Neural cell (in vitro differentiated cells): ENCODE data around the gene NHLRC4.

ENCODE experiments used
- CTCF ChIP-seq: fragments of 450-650 bp; IDR thresholded peaks from 2 replicates; pipeline ENCODE4 v1.5.1; 2014; ENCODE audit warnings: antibody characterized with exemption, mild to moderate bottlenecking, moderate library complexity; ENCODE audit not compliant: poor library complexity, severe bottlenecking
- EP300 ChIP-seq: fragments of 450-650 bp; conservative IDR thresholded peaks from 2 replicates; pipeline ENCODE4 v1.6.1; 2014; ENCODE audit warnings: antibody characterized with exemption, mild to moderate bottlenecking, moderate library complexity; ENCODE audit not compliant: poor library complexity, severe bottlenecking
- EZH2 ChIP-seq: fragments of 200-600, 300-800 bp; shearing (Covaris generic), sonication (generic); IDR thresholded peaks from 2 replicates; pipeline ENCODE4 v1.6.1; 2014; ENCODE audit warnings: antibody characterized with exemption, low read length, borderline replicate concordance, mild to moderate bottlenecking; ENCODE audit not compliant: insufficient read depth, poor library complexity, severe bottlenecking
- MXI1 ChIP-seq: fragments of 450-650 bp; conservative IDR thresholded peaks from 2 replicates; pipeline ENCODE4 v1.6.1; 2014; ENCODE audit warnings: antibody characterized with exemption, mild to moderate bottlenecking; ENCODE audit not compliant: poor library complexity, severe bottlenecking
- POLR2AphosphoS5 ChIP-seq: IDR thresholded peaks from 2 replicates; pipeline ENCODE4 v1.6.1; 2012
- RAD21 ChIP-seq: fragments of 450-650 bp; conservative IDR thresholded peaks from 2 replicates; pipeline ENCODE4 v1.6.1; 2014; ENCODE audit warnings: antibody characterized with exemption, mild to moderate bottlenecking, moderate library complexity
- SMC3 ChIP-seq: fragments of 450-650 bp; conservative IDR thresholded peaks from 2 replicates; pipeline ENCODE4 v1.6.1; 2014; ENCODE audit warnings: antibody characterized with exemption, mild to moderate bottlenecking, moderate library complexity; ENCODE audit not compliant: poor library complexity
- TF ChIP-seq, protein P1 (sequence below): IDR thresholded peaks from 2 replicates; pipeline ENCODE4 v1.6.1; 2012; ENCODE audit warnings: borderline replicate concordance

DNA sequence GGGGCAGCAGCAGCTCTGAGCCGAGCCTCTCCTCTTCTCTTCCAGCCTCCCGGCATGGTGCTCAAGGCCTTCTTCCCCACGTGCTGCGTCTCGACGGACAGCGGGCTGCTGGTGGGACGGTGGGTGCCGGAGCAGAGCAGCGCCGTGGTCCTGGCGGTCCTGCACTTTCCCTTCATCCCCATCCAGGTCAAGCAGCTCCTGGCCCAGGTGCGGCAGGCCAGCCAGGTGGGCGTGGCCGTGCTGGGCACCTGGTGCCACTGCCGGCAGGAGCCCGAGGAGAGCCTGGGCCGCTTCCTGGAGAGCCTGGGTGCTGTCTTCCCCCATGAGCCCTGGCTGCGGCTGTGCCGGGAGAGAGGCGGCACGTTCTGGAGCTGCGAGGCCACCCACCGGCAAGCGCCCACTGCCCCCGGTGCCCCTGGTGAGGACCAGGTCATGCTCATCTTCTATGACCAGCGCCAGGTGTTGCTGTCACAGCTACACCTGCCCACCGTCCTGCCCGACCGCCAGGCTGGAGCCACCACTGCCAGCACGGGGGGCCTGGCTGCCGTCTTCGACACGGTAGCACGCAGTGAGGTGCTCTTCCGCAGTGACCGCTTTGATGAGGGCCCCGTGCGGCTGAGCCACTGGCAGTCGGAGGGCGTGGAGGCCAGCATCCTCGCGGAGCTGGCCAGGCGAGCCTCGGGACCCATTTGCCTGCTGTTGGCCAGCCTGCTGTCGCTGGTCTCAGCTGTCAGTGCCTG is 7.4 kb downstream of the NHLRC4 start:
- TF ChIP-seq, protein P1, sequence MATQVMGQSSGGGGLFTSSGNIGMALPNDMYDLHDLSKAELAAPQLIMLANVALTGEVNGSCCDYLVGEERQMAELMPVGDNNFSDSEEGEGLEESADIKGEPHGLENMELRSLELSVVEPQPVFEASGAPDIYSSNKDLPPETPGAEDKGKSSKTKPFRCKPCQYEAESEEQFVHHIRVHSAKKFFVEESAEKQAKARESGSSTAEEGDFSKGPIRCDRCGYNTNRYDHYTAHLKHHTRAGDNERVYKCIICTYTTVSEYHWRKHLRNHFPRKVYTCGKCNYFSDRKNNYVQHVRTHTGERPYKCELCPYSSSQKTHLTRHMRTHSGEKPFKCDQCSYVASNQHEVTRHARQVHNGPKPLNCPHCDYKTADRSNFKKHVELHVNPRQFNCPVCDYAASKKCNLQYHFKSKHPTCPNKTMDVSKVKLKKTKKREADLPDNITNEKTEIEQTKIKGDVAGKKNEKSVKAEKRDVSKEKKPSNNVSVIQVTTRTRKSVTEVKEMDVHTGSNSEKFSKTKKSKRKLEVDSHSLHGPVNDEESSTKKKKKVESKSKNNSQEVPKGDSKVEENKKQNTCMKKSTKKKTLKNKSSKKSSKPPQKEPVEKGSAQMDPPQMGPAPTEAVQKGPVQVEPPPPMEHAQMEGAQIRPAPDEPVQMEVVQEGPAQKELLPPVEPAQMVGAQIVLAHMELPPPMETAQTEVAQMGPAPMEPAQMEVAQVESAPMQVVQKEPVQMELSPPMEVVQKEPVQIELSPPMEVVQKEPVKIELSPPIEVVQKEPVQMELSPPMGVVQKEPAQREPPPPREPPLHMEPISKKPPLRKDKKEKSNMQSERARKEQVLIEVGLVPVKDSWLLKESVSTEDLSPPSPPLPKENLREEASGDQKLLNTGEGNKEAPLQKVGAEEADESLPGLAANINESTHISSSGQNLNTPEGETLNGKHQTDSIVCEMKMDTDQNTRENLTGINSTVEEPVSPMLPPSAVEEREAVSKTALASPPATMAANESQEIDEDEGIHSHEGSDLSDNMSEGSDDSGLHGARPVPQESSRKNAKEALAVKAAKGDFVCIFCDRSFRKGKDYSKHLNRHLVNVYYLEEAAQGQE = no peak
- TF ChIP-seq EZH2 (no peak), CTCF (no peak), MXI1 (no peak), POLR2AphosphoS5 (no peak), EP300 (no peak), RAD21 (no peak), SMC3 (no peak)
